Activated T-cell treated with anti-CD3 and anti-CD28 coated beads for 48 hours (primary cell): ENCODE data around the gene IFT172.
"Not testable (repeated sequence)": the region's sequence is repeated elsewhere in the genome, so short reads cannot be mapped to it uniquely, and the experiment has no call there.

Experiments
- DNase-seq: peaks from one replicate; pipeline ENCODE4 v3.0.0-alpha.2; 2020; ENCODE audit warnings: low read depth

Gene IFT172

GRCh38 chr2:27493948-27494283 lies 4.4 kb upstream of the IFT172 start:
- DNase-seq = no peak

GRCh38 chr2:27492557-27492956 lies 3.0 kb upstream of the IFT172 start:
- DNase-seq = no peak

GRCh38 chr2:27489118-27489497 lies 435 bp downstream of the IFT172 start:
- DNase-seq = no peak

GRCh38 chr2:27485496-27485895 lies 4.0 kb downstream of the IFT172 start:
- no peak for DNase-seq

- DNase-seq = no peak
Observed at GRCh38 chr2:27471961-27472360, 17.6 kb downstream of the IFT172 start.

GRCh38 chr2:27464443-27464842 lies 25.1 kb downstream of the IFT172 start:
- DNase-seq = no peak

GRCh38 chr2:27461118-27461517 lies 28.4 kb downstream of the IFT172 start:
- DNase-seq = no peak

GRCh38 chr2:27453968-27454367 lies 35.6 kb downstream of the IFT172 start:
- DNase-seq = no peak

- DNase-seq = no peak
Observed at GRCh38 chr2:27451095-27451494, 38.4 kb downstream of the IFT172 start.

- no peak for DNase-seq
Observed at GRCh38 chr2:27448381-27448780, 41.2 kb downstream of the IFT172 start.

GRCh38 chr2:27446057-27446456 lies 43.5 kb downstream of the IFT172 start:
- no peak for DNase-seq

- DNase-seq = no peak
Observed at GRCh38 chr2:27445615-27446014, 43.9 kb downstream of the IFT172 start.

GRCh38 chr2:27445155-27445554 lies 44.4 kb downstream of the IFT172 start:
- no peak for DNase-seq

GRCh38 chr2:27442920-27443282 lies 46.6 kb downstream of the IFT172 start:
- no peak for DNase-seq

- no peak for DNase-seq
Observed at GRCh38 chr2:27441958-27442919, 47.3 kb downstream of the IFT172 start, which contains the start of gene KRTCAP3. KRTCAP3 (plus strand) TSS chr2:27442381; CDS start chr2:27442413, 32 bp downstream.

GRCh38 chr2:27441226-27441926 lies 48.2 kb downstream of the IFT172 start:
- no peak for DNase-seq

- DNase-seq = no peak
Observed at GRCh38 chr2:27435628-27436027, 53.9 kb downstream of the IFT172 start.

- no peak for DNase-seq
Observed at GRCh38 chr2:27431395-27431794, 58.1 kb downstream of the IFT172 start.

- peak; percentile 79 for DNase-seq
Observed at GRCh38 chr2:27428978-27429541, 60.5 kb downstream of the IFT172 start.

- DNase-seq = peak; percentile 92
Observed at GRCh38 chr2:27428213-27428977, 61.1 kb downstream of the IFT172 start, which contains the start of gene NRBP1. NRBP1 (plus strand) TSS chr2:27428631; CDS start chr2:27433274, 4,643 bp downstream.

- no peak for DNase-seq
Observed at GRCh38 chr2:27427863-27428212, 61.7 kb downstream of the IFT172 start.

GRCh38 chr2:27425039-27425438 lies 64.5 kb downstream of the IFT172 start:
- DNase-seq = not testable (repeated sequence)
